Cardiac fibroblast (primary cell): Measurements from ENCODE around the gene RAB13.

ENCODE experiments used
- DNase-seq, 2 donors: peaks; one replicate each; pipeline versions ENCODE4 v3.0.0 to v3.0.0-alpha.2; 2010; ENCODE audit warnings: low read depth in 2 of 2
- H3K4me3 ChIP-seq, 2 donors: replicated peaks in 1 of 2; 1 replicate in 1 of 2; 2 replicates in 1 of 2; pipeline ENCODE4 v1.5.1; 2011; ENCODE audit warnings: low read depth in 2 of 2, low read length in 2 of 2, mild to moderate bottlenecking in 2 of 2, moderate library complexity in 1 of 2
- TF ChIP-seq, protein P1 (sequence below): IDR thresholded peaks from one replicate; pipeline ENCODE4 v1.5.1; 2011; ENCODE audit warnings: low read depth, mild to moderate bottlenecking, low read length, inconsistent platforms

The RAB13 gene

DNA sequence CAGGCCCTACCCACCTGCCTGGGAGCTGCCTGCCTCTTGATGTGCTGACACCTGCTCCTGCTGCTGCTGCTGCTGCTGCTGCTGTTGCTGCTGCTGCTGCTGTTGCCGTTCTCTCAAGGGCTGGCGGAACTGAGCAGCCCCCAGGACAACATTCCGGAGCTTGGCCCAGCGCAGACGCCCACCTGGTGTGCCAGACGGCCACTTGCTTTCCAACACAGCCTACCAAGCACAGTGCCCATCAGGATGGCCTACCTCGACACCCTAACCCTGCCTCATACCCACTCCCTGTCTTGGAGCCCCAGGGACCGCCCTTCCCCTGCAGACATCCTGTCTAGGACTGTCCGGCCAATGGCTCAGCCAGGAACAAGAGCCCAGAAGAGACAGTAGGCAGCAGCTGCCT, 51.4 kb downstream of the RAB13 start:
- no peak overlapping the region for H3K4me3 ChIP-seq
- TF ChIP-seq, protein P1, sequence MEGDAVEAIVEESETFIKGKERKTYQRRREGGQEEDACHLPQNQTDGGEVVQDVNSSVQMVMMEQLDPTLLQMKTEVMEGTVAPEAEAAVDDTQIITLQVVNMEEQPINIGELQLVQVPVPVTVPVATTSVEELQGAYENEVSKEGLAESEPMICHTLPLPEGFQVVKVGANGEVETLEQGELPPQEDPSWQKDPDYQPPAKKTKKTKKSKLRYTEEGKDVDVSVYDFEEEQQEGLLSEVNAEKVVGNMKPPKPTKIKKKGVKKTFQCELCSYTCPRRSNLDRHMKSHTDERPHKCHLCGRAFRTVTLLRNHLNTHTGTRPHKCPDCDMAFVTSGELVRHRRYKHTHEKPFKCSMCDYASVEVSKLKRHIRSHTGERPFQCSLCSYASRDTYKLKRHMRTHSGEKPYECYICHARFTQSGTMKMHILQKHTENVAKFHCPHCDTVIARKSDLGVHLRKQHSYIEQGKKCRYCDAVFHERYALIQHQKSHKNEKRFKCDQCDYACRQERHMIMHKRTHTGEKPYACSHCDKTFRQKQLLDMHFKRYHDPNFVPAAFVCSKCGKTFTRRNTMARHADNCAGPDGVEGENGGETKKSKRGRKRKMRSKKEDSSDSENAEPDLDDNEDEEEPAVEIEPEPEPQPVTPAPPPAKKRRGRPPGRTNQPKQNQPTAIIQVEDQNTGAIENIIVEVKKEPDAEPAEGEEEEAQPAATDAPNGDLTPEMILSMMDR, result no peak
- no peak for DNase-seq

DNA sequence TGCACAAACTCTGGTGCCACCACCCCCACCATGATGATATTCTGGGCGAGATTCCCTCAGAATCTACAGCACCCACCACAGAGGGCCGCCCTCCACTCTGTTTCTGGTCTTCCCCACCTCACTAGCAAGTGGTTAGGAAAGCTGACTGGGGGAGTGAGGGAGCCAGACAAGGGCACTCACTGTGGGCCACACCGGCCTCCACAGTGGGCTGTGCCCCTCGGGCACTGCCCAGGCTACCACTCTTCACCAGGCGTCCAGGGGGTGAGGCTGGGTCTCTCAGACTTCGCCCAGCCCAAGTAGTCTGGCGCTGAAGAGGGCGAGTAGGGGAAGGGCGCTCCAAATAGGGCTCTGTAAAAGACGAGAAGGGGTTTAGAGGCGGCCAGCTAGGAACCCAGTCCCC, 52.2 kb downstream of the RAB13 start:
- TF ChIP-seq, protein P1, result no peak
- DNase-seq, result no peak
- H3K4me3 ChIP-seq, result no peak overlapping the region

DNA sequence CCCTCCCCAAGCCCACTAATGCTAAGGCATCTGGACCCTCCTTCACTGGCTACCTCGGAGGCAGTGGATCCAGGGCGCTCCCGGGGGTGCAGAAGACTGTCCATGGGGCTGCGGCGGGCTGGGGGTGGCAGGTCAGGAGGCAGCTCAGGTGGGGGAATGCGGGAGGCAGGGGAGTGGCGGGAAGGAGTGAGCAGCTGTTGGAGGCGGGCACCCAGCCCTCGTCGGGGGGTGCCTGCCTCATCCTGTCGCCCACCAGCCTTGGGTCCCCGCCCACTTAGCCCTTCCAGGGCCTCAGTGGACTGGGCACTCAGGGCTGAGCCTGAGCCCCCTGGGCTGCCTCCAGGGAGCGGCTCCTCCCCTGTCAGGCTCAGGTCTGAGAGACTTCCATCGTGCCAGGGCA, 52.7 kb downstream of the RAB13 start:
- DNase-seq, result no peak
- TF ChIP-seq, protein P1, result no peak
- no peak overlapping the region for H3K4me3 ChIP-seq

DNA sequence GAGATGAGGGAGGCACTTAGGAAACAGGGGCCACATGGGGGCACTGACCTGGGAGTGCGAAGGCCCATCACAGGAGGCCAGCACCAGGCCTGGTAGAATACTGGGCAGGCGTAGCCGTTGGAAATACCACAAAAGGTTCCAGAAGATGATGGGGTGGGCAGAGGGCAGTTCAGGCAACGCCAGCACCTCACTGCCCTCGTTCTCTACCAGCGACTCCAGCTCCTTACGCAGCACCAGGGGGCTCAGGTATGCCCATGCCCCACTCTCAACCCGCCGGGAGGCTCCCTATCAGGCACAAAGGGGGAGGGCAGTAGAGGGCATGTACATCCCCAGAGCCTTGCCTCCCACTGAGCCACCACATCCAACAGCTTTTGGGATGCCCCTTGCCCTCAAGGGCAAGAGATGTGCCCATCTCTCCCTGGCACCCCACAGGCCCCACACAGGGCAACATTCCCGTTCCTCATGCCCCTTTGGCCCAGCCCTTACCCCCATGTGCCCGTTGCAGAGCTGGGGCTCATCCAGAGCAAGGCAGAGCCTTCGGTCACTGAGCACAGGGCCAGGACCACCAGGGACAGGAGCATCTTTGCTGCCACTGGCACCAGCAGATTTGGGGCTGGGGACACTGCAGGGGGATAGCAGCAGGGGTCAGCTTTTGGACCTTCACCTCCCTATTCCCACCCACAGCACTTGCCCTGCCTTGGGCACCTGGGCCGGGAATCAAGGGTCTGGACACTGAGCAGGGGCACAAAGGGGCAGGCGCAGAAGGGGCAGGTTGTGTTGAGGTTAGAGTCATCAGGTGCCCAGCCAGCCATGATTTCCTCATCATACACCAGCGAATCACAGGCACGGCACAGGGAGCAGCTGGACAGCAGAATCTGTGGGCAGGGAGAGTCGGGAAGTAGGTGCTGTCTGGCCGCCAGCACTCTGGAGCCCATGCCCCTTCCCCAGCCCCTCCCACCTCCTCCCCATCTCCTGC, 53.7 kb downstream of the RAB13 start:
- TF ChIP-seq, protein P1, result no peak
- no peak overlapping the region for H3K4me3 ChIP-seq
- DNase-seq, result no peak
